Esophagus (tissue), 2 donors: ENCODE measurements around the gene PSG2. TPM values are rescaled to one million over a fixed set of nuclear protein-coding genes. Genes with fewer than 3 reads are reported as not detected.
"Not testable (repeated sequence)": the region's sequence is repeated elsewhere in the genome, so short reads cannot be mapped to it uniquely, and the experiment has no call there.

Source experiments
- H3K27ac ChIP-seq, 2 donors: one replicate each; pipeline ENCODE4 v1.5.1; 2013; ENCODE audit warnings: low read depth in 2 of 2, mild to moderate bottlenecking in 2 of 2, inconsistent platforms in 1 of 2, low read length in 1 of 2, moderate library complexity in 1 of 2
- H3K27me3 ChIP-seq, 2 donors: one replicate each; pipeline ENCODE4 v1.6.1; 2013; ENCODE audit warnings: low read length in 2 of 2, control low read depth in 1 of 2, mild to moderate bottlenecking in 1 of 2; ENCODE audit not compliant: insufficient read depth in 2 of 2, control insufficient read depth in 1 of 2
- H3K36me3 ChIP-seq, 2 donors: one replicate each; pipeline ENCODE4 v1.6.1; 2013; ENCODE audit warnings: low read length in 1 of 2; ENCODE audit not compliant: control insufficient read depth in 2 of 2, insufficient read depth in 2 of 2
- H3K4me1 ChIP-seq, 2 donors: one replicate each; pipeline ENCODE4 v1.6.1; 2013; ENCODE audit warnings: low read length in 1 of 2; ENCODE audit not compliant: control insufficient read depth in 2 of 2, insufficient read depth in 2 of 2
- H3K4me3 ChIP-seq, 2 donors: one replicate each; pipeline ENCODE4 v1.5.1; 2013; ENCODE audit warnings: low read length in 2 of 2, mild to moderate bottlenecking in 2 of 2, low read depth in 1 of 2, moderate library complexity in 1 of 2
- H3K9me3 ChIP-seq, 2 donors: one replicate each; pipeline ENCODE4 v1.6.1; 2013; ENCODE audit warnings: mild to moderate bottlenecking in 2 of 2, low read depth in 1 of 2, low read length in 1 of 2, moderate library complexity in 1 of 2; ENCODE audit not compliant: control insufficient read depth in 2 of 2, insufficient read depth in 1 of 2
- WGBS, 2 donors: extraction: QIAGEN DNeasy Blood & Tissue Kit; methylation state at CpG; one replicate each; pipeline ENCODE4 v1.1.7; 2013; 5-methylcytosine and 5-hydroxymethylcytosine counted together
- polyA plus RNA-seq, 2 donors: library from polyadenylated mRNA; stranded (reverse); fragments of 200-250 nt; gene quantifications; one replicate each; pipeline ENCODE4 v1.2.3, GENCODE V29; 2013
- donor health status: healthy with polysubstance abuse.
- donor health status: Bipolar disorder and iron deficiency.

The PSG2 gene
- polyA plus RNA-seq, 2 donors = not detected

GRCh38 chr19:43115064-43115463 is 32.6 kb upstream of the PSG2 start:
- H3K9me3 ChIP-seq, H3K4me3 ChIP-seq, H3K27me3 ChIP-seq, H3K4me1 ChIP-seq, H3K36me3 ChIP-seq, H3K27ac ChIP-seq: not testable (repeated sequence)

DNA sequence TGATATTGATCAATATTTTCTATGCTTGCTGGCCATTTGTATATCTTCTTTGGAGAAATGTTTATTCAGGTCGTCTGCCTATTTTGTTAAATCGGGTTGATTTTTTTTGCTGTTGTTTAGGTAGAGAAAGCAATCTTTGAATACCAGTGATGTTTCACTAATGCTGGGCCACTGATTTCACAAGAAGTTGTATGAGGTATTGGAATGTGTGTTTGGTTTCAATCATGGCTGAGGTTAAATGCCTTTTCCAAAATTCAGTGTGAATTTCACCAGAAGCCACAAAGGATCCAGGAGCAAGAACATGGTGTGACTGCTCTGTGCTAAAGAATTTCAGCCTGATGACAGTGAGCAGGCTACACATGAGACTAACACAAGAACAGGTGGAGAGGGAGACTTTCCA is 32.1 kb upstream of the PSG2 start:
- H3K4me3 ChIP-seq, H3K36me3 ChIP-seq, H3K9me3 ChIP-seq, H3K27me3 ChIP-seq, H3K4me1 ChIP-seq, H3K27ac ChIP-seq: not testable (repeated sequence)
- WGBS, 2 donors = 87 to 89% methylated on average over 2 of the region's 2 CpGs

GRCh38 chr19:43107401-43107800 is 24.9 kb upstream of the PSG2 start:
- not testable (repeated sequence) for H3K27me3 ChIP-seq, H3K4me3 ChIP-seq, H3K36me3 ChIP-seq, H3K27ac ChIP-seq, H3K4me1 ChIP-seq, H3K9me3 ChIP-seq
- WGBS, 2 donors = 68 to 80% methylated on average over 1 of the region's 1 CpG

DNA sequence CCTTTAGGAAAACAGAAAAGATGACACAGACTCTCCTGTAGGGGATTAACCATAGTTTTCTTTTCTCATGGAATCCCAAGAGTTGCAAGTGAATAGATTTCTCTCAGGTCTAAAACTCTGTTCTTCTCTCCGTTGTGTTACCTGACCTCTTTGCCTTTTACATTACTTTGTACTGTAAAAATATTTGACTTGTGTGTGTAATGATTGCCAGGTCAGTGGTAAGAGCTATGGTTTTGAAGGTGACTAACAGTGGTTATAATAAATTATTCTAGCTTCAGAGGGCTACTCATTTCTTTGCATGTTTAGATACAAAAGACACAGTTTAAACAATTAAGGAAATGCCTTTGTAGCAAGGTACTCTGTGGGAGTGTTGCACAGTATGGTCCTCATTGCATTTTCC is 23.0 kb upstream of the PSG2 start:
- no peaks in the 10 kb centered on the region for H3K9me3 ChIP-seq
- no peaks in the 10 kb centered on the region for H3K4me1 ChIP-seq
- no peak overlapping the region for H3K4me3 ChIP-seq
- no peaks in the 10 kb centered on the region for H3K27me3 ChIP-seq
- WGBS, 2 donors = 80 to 85% methylated on average over 1 of the region's 1 CpG
- H3K36me3 ChIP-seq = no peaks in the 10 kb centered on the region
- no peak overlapping the region for H3K27ac ChIP-seq

DNA sequence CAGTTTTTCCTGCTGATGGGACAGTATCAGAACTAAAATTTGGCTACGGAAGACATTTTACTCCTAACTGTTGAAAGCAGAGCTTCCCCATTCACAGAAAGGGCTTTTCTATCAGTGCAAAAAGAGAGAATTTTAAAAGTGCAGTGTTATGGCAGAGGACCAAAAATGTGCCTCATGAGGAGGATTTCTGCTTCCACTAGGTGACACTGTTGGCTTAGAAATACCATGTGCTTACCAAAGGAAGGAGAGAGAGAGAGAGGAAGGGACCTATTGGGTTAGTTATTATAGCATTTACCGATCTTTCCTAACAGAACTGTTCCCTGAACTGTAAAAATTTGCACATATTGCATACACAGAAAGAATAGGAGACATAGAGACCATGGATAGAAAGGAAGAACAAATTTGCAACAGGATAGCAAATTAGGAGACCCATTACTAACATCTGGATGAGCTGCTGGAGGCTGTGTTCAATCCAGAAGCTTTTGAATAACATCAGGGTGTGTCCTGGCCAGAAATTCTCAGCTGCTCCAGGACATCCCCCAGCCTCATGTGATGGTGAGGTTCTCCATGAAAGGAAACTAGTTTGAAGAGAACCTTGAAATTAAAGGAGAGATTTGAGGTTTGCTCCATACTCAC is 21.8 kb upstream of the PSG2 start:
- not testable (repeated sequence) for H3K4me3 ChIP-seq, H3K27me3 ChIP-seq, H3K27ac ChIP-seq, H3K36me3 ChIP-seq, H3K4me1 ChIP-seq, H3K9me3 ChIP-seq
- WGBS, 2 donors = 49 to 77% methylated on average over 2 of the region's 2 CpGs

- Histone ChIP-seq H3K36me3 (no peaks in the 10 kb centered on the region), H3K9me3 (no peaks in the 10 kb centered on the region), H3K27ac (no peak overlapping the region), H3K4me3 (no peak overlapping the region), H3K4me1 (no peaks in the 10 kb centered on the region), H3K27me3 (no peaks in the 10 kb centered on the region)
- WGBS, 2 donors = 72 to 78% methylated on average over 2 of the region's 2 CpGs
These were observed 19.4 kb upstream of the PSG2 start for GRCh38 chr19:43101950-43102349.

- not testable (repeated sequence) for H3K4me3 ChIP-seq, H3K27ac ChIP-seq, H3K4me1 ChIP-seq
These were observed 15.9 kb upstream of the PSG2 start for GRCh38 chr19:43098416-43098815.

DNA sequence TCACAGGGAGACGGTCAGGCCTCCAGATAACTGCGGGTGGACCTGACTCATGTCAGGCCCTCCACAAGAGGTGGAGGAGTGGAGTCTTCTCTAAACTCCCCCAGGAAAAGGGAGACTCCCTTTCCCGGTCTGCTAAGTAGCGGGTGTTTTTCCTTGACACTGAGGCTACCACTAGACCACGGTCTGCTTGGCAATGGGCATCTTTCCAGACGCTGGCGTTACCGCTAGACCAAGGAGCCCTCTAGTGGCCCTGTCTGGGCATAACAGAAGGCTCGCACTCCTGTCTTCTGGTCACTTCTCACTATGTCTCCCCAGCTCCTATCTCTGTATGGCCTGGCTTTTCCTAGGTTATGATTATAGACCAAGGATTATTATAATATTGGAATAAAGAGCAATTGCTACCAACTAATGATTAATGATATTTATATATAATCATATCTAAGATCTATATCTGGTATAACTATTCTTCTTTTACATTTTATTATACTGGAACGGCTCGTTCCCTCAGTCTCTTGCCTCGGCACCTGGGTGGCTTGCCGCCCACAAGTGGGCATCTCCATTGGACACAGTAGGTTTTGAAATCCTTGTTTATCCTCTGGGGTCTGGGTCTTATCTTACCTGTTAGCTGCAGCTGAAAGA is 5.3 kb upstream of the PSG2 start:
- not testable (repeated sequence) for H3K4me3 ChIP-seq

More at GRCh38 chr19:43098416-43098815, 15.9 kb upstream of the PSG2 start:
- H3K27me3 ChIP-seq, H3K9me3 ChIP-seq, H3K36me3 ChIP-seq: not testable (repeated sequence)

GRCh38 chr19:43085796-43086530 is 3.5 kb upstream of the PSG2 start:
- H3K36me3 ChIP-seq, H3K4me3 ChIP-seq, H3K9me3 ChIP-seq, H3K27ac ChIP-seq, H3K27me3 ChIP-seq, H3K4me1 ChIP-seq: not testable (repeated sequence)
- 61 to 74% methylated on average over 2 of the region's 2 CpGs for WGBS, 2 donors

More for the DNA sequence above, 5.3 kb upstream of the PSG2 start:
- WGBS, 2 donors = 55 to 59% methylated on average over 13 of the region's 13 CpGs
- H3K27me3 ChIP-seq, H3K9me3 ChIP-seq, H3K36me3 ChIP-seq, H3K4me1 ChIP-seq, H3K27ac ChIP-seq: not testable (repeated sequence)
